ENCODE measurements around the gene SLC24A4. TPM values are rescaled to one million over a fixed set of nuclear protein-coding genes. Genes with fewer than 3 reads are reported as not detected.

The SLC24A4 gene
- total and polyA plus RNA-seq, 2 of the 4 experiments (the other 2 are of a cell fraction) = not detected

GRCh38 chr14:92404018-92404417 is 81.1 kb downstream of the SLC24A4 start:
- ChIA-PET CTCF (interaction anchor here (0.6 kb wide), 1 partner anchor 511 kb away, joined by 3 read pairs; no protein-coding TSS in a partner anchor), POLR2A (ENCODE audit: unreplicated experiment) (no interaction called here)
- 57% methylated on average over 4 of the region's 4 CpGs; no CpG with 5 or more reads in 1 of the 2 experiments for WGBS, 2 experiments (ENCODE audit: extremely low coverage in 2 of 2, insufficient read length in 1 of 2)

More at GRCh38 chr14:92404018-92404417, 81.1 kb downstream of the SLC24A4 start:
- Histone ChIP-seq H3K79me1 (ENCODE audit: low read depth in 1 of 2, low read length in 2 of 2) (no peaks in the 10 kb centered on the region), H2BK15ac (ENCODE audit: low read depth, low read length) (no peak overlapping the region), H2AK9ac (replicated peaks; ENCODE audit: low read depth, low read length, poor library complexity) (no peak overlapping the region), H3K4me1 (ENCODE audit: control insufficient read depth, insufficient read depth, low read length) (peaks cover 13% of the 10 kb centered on the region), H3K9ac (ENCODE audit: low read depth, low read length) (no peak overlapping the region), H2AFZ (replicated peaks; ENCODE audit: low read length, poor library complexity) (no peak overlapping the region), H3K27me3 (ENCODE audit: control insufficient read depth, insufficient read depth, low read length) (peaks cover 3% of the 10 kb centered on the region; the same call in 1 of the 2 replicates), H3K9me1 (ENCODE audit: insufficient read depth, low read length) (peaks cover 8% of the 10 kb centered on the region), H2BK20ac (ENCODE audit: low read depth, low read length) (no peak overlapping the region), H3K56ac (ENCODE audit: extremely low read depth, insufficient read depth, low read length) (no peak overlapping the region), H4K91ac (ENCODE audit: insufficient read depth, low read depth, low read length) (no peak overlapping the region), H3K4ac (ENCODE audit: low read depth, low read length) (no peak overlapping the region), H3K18ac (ENCODE audit: low read depth, low read length) (no peak overlapping the region), H3K14ac (replicated peaks; ENCODE audit: low read depth, low read length) (no peak overlapping the region), H3K4me3 (ENCODE audit: insufficient read depth, low read depth, low read length) (no peak overlapping the region), H3K27ac (ENCODE audit: insufficient read depth, low read length) (no peak overlapping the region), H4K8ac (ENCODE audit: low read depth in 2 of 2, low read length in 2 of 2) (no peak overlapping the region), H3K9me3 (ENCODE audit: control insufficient read depth, insufficient read depth, low read length) (peaks cover 8% of the 10 kb centered on the region), H2BK5ac (ENCODE audit: low read depth, low read length, poor library complexity, severe bottlenecking) (no peak overlapping the region), H2BK120ac (ENCODE audit: low read depth, low read length) (no peak overlapping the region), H4K20me1 (ENCODE audit: insufficient read depth, low read length) (peaks cover 3% of the 10 kb centered on the region; the same call in 1 of the 2 replicates), H3K36me3 (ENCODE audit: control insufficient read depth, insufficient read depth, low read length) (no peaks in the 10 kb centered on the region), H4K5ac (ENCODE audit: low read depth, low read length) (no peak overlapping the region), H3K4me2 (ENCODE audit: low read depth, low read length) (no peak overlapping the region), H2AK5ac (ENCODE audit: low read depth, low read length) (no peak overlapping the region), H3K23ac (ENCODE audit: low read depth, low read length) (no peak overlapping the region)
- TF ChIP-seq NFE2L2 (IDR thresholded peaks at IDR 0.05; ENCODE audit: low read depth, low read length) (no peak), RFX5 (IDR thresholded peaks at IDR 0.05; ENCODE audit: low read depth, low read length) (no peak), MAFK (IDR thresholded peaks at IDR 0.05; ENCODE audit: low read depth, low read length) (no peak), MAZ (IDR thresholded peaks at IDR 0.05; ENCODE audit: borderline replicate concordance, low read depth, low read length) (no peak), RCOR1 (IDR thresholded peaks at IDR 0.05; ENCODE audit: insufficient replicate concordance, low read length) (no peak), USF2 (IDR thresholded peaks at IDR 0.05; ENCODE audit: low read depth, low read length) (no peak), RAD21 (IDR thresholded peaks at IDR 0.05; ENCODE audit: low read length) (no peak), CEBPB (IDR thresholded peaks at IDR 0.05; ENCODE audit: low read depth, low read length) (no peak), SMC3 (IDR thresholded peaks at IDR 0.05; ENCODE audit: low read depth, low read length) (no peak), POLR2A (IDR thresholded peaks at IDR 0.05; ENCODE audit: low read depth, low read length) (no peak), FOS (IDR thresholded peaks at IDR 0.05; ENCODE audit: low read depth, low read length) (no peak)
- TF ChIP-seq, protein P1, sequence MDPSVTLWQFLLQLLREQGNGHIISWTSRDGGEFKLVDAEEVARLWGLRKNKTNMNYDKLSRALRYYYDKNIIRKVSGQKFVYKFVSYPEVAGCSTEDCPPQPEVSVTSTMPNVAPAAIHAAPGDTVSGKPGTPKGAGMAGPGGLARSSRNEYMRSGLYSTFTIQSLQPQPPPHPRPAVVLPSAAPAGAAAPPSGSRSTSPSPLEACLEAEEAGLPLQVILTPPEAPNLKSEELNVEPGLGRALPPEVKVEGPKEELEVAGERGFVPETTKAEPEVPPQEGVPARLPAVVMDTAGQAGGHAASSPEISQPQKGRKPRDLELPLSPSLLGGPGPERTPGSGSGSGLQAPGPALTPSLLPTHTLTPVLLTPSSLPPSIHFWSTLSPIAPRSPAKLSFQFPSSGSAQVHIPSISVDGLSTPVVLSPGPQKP (IDR thresholded peaks at IDR 0.05; ENCODE audit: borderline replicate concordance, low read depth, low read length) = no peak
- TF ChIP-seq, protein P2, sequence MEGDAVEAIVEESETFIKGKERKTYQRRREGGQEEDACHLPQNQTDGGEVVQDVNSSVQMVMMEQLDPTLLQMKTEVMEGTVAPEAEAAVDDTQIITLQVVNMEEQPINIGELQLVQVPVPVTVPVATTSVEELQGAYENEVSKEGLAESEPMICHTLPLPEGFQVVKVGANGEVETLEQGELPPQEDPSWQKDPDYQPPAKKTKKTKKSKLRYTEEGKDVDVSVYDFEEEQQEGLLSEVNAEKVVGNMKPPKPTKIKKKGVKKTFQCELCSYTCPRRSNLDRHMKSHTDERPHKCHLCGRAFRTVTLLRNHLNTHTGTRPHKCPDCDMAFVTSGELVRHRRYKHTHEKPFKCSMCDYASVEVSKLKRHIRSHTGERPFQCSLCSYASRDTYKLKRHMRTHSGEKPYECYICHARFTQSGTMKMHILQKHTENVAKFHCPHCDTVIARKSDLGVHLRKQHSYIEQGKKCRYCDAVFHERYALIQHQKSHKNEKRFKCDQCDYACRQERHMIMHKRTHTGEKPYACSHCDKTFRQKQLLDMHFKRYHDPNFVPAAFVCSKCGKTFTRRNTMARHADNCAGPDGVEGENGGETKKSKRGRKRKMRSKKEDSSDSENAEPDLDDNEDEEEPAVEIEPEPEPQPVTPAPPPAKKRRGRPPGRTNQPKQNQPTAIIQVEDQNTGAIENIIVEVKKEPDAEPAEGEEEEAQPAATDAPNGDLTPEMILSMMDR (conservative IDR thresholded peaks at IDR 0.05; ENCODE audit: low read depth, low read length) = no peak
- no peak for ATAC-seq (ENCODE audit: low read depth)
- in situ Hi-C loops (cut with MboI; ENCODE audit: low sequenced_read_pairs) (no loop called here), dilution Hi-C loops (cut with HindIII; ENCODE audit: low sequenced_read_pairs, unreplicated experiment) (no loop called here), intact Hi-C loops (cut with micrococcal nuclease) (no loop called here)
- no TSS peak for BruUV-seq (replicated peaks)
- no peak for DNase-seq

All from IMR-90 (cell line).